HG02678 (cell line): Measurements from ENCODE around the gene TNRC6A.
"Not testable (repeated sequence)": the region's sequence is repeated elsewhere in the genome, so short reads cannot be mapped to it uniquely, and the experiment has no call there.

Experiments used
- ATAC-seq: cut with Tn5 transposase; IDR thresholded peaks from one replicate; pipeline ENCODE4 v1.9.1; 2021; ENCODE audit warnings: mild to moderate bottlenecking, moderate library complexity; ENCODE audit not compliant: unreplicated experiment

Gene TNRC6A

DNA sequence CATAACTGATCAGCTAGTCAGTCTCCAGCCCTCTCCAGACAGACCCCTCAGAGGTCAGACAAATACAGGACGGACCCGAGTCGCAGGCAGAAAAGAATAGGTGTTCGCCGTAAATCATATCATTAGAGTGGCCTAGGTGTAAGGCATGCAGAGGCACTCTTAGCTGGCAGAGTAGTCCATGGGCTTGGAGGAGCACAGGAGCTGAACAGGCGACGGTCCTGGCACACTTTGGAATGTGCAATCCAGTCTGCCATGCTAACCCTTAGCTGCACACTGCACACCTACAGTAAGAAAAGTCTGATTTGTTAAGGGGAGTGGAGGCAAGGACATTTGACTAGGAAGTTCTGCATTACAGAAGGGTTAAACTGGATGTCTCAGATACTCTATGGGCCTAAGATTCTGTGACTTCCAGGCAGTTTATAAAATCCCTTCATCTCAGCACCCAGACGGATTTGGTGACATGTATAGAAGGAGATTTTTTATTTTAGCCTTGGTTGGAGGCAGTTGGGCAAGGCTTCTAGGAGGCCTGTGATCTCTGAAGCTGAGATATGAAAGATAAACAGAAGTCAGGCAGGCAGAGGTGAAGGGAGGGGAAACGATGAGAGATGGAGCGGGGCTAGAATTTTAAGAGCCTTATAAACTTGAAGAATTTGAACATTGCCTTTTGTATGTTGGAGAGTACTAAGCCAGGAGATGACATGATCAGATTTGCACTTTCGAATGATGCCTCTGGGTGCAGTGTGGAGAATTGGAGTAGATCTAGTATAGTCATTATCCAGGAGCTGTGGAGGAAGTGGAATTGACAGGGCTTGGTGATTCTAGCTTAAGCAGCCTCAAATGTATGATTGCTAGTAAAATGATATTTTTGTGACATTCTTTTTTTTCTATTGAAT lies 81.7 kb downstream of the TNRC6A start:
- no peak for ATAC-seq

DNA sequence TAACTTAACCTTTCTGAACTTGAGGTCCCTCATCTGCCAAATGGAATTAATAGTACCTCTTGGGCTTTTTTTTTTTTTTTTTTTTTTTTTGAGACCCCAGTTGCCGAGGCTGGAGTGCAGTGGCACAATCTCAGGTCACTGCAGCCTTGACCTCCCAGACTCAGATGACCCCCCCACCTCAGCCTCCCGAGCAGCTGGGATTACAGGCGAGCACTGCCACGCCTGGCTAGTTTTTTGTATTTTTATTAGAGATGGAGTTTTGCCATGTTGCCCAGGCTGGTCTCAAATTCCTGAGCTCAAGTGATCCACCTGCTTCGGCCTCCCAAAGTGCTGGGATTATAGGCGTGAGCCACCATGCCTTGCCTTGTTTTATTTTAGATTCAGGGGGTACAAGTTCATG lies 83.4 kb downstream of the TNRC6A start:
- ATAC-seq, result not testable (repeated sequence)

DNA sequence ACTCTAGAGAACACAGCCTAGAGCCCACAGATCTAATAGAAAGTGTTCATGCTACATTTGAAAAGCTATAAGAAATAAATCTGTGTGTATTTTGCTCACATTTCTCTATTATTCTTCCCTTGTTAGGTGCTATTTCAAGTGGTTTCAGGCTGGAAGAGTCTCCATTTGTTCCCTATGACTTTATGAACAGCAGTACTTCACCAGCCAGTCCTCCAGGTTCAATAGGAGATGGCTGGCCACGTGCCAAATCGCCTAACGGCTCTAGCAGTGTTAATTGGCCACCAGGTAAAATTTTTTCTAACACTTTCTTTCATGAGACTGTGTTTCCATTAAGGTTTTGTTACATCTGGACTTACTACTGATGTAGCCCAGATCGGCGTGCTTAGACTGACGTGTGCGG lies 85.6 kb downstream of the TNRC6A start:
- no peak for ATAC-seq

DNA sequence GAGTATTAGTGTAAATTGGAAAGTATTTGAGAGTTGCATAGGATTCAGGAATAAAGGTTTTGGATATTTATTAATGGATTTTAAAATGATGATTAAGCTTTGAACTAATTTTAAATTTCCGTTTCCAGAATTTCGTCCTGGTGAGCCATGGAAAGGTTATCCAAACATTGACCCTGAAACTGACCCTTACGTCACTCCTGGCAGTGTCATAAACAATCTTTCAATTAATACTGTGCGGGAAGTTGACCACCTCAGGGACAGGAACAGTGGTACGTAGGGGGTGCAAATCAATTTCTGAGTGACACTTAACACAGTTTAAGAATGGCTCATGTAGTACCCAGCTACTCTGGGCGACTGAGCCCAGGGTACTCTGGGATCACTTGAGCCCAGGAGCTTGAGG lies 87.2 kb downstream of the TNRC6A start:
- ATAC-seq, result no peak

DNA sequence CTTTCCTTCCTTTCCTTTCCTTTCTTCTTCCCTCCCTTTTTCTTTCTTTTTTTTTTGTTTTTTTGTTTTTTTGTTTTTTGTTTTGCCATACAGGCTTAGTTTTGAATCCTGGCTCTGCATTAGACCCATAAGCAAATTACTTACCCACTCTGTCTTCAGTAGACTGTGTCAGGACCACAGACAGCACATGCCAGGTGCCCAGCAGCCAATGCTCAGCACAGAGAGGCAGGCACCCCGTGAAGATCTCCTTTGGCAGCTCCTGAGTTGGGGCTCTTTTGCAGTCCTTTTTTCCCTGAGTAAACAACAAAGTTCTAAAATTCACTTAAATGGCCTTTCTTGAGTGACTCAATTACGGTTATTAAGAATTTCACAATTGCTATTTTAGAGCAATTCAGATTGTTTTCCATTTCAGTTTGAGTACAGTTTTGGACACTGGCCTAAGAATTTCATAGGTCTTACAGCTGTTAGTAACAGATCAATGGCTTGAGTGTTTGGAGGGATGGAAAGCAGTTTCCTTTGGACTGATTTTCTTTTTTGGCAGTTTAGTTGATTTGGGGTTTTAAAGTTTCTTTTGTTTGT lies 90.1 kb downstream of the TNRC6A start:
- no peak for ATAC-seq

DNA sequence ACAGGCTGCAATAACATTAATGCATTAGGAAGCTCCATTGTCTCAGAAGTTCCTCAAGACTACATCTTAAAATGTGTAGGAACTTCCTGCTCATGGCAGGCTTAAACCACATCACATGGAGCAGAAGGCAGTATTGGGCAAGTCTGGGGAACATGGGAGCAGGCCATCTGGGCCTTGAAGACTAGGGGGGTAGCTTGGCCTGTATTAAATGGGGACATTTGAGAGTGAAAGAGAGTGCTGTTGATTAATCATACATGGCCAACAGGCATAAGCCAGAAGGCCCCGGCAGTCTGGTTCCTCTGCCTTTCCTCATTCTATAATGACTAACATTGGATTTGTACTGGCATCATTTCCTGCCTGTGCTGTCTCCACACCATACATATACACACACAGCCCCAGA lies 91.1 kb downstream of the TNRC6A start:
- no peak for ATAC-seq

DNA sequence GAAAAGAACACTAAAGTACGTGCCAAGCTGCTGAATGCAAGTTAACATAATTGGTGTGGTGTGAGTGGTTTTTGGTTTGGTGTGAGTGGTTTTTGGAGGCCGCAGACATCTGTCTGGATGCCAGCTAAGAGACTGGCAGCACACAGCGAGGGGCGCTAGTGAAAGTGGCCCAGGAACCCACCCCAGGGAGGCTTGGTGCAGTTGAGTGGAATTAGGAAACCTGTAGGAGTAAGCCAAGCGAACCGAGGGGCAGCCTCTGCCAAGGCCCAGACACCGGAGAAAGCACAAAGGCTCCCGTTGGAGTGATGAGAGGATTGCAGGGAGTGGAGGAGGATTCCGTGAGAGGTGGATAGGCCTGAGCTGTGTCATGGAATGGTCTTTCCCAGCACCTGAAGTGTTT lies 91.7 kb downstream of the TNRC6A start:
- ATAC-seq, result no peak

DNA sequence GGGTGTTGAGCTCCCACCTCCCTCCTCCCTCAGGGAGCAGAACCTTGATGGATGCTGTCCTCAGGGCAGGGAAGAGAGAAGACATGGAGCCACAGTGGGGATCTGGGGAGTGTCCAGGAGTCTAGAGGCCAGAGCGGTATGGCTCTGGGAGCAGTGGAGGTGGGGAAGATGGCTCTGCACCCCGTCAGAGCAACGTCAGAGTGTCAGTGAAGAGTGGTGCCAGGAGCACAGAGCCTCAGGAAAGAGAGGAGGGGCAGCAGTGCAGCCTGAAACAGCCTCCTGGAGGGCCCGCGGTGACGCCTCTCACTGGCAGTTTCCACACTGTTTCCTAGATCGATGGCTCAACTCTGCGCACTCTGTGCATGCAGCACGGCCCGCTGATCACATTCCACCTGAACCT lies 93.1 kb downstream of the TNRC6A start:
- no peak for ATAC-seq

DNA sequence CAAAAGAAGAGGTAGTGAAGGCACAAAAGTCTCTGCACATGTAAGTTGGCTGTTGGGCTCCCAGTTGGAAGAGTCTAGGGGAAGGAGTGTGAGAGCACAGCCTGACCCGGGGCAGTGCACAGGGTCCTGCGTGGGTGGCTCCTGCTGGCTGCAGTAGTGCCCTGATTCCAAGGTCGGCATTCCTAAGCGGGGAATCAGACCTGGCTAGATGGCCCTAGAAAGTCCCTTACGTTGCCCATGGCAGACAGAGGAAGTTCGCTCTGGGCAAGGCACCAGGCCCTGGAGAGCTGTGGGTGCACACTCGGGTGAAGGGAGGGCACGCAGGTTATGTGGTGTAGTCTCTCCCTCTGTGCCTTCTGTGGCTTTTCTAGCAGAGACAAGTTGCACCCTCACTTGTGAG lies 93.5 kb downstream of the TNRC6A start:
- ATAC-seq, result no peak

DNA sequence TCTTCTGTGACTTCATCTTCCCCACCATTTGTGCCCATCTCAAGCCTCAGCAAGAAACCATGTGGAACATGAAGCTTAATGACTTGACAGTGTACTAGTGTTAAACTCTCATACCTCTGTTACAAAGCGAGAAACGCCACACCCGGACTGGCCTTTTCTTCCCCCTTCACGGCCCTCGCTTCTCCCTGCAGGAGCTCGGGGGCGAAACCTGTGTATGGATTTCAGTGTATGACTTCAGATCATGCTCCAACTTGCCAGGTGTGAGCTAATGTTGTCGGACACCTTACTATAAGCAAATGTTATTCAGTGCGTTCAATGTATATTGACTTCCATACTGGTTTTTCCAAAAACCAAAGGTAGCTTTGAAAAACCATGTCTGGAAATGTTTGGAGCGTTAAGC lies 96.2 kb downstream of the TNRC6A start:
- ATAC-seq, result no peak

DNA sequence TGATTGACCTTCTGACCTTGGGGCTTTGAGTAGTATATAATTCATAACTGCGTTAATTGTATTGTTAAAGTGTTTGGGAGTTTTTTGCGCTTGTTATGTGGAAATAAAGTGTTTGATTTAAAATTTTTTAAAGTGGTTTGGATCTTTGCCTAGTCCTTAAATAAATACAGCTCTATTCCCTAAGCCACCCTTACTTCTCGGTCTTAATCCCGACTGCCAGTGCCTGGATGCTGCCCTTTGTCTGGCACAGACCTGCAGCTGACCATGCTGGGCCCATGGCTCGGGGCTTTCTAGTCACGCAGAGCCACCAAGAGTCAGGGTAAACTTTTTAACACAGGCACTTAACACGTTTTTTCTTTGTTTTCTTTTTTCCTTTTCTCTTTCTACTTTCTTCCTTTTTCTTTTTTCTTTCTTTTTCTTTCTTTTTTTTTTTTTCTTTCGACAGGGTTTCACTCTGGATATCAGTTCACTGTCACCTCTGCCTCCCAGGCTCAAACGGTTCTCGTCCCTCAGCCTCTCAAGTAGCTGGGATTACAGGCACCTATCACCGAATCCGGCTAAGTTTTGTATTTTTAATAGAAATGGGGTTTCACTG lies 96.7 kb downstream of the TNRC6A start:
- ATAC-seq, result no peak

DNA sequence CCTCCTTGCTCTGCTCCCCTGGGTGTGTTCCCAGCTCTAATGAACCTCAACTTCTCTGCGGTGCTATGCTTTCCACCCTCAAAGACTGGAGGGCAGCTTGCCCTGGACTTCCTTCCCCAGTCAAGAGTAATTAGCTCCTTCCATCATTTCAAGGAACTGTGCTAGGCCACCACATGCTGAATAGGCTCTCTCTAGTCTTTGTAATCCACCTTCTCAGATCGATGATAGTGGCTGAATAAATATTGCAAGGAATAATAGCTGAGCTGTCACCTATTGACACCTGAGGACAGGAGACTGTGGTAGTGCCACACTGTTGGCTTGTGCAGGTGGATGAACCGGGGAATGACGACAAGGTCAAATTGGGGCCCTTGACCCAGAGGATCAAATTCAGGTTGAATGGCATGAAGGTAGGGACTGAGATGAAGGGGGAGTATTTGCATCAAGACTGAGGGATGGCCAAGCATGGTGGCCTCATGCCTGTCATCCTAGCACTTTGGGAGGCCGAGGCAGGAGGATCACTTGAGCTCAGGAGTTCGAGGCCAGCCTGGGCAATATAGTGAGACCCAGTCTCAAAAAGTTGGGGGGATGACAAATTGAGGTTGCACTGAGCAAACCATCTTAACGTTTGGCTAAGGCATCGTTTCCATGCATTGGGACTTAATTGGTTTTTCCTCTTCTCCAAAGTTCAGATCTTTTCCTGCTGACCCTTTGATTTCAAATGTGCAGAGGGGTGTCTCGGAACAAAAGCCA lies 97.5 kb downstream of the TNRC6A start:
- no peak for ATAC-seq

DNA sequence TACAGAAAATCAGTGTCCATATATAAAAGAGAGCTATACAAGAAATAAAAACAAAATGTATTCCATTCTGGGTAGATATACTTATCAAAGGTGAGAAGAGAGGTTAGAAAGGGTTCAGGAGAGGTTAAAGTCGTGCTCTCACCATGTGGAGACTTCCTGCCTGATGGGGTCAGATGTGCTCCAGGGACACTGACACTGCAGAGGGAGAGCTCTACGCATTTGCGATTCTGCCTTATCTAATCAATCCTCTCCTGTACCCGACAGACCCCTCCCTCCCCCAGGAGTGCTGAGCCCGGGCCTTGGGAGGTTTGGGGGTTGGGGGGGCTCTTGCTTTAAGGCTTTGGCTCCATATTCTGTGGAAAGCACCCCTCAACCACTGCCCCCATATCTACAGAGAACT lies 99.7 kb downstream of the TNRC6A start:
- ATAC-seq, result no peak

DNA sequence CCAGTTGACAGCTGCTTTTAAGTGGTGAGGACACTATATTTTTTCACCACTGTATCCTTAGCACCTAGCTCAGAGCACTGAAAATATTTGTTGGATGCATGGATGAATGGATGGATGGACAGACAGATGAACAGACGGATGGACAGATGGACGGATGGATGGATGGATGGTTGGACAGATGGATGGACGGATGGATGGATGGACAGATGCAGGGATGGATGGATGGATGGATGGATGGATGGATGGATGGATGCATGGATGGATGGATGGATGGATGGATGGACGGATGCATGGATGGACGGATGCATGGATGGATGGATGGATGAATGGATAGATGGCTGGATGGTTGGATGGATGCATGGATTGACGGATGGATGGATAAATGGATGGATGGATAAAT lies 103.9 kb downstream of the TNRC6A start:
- no peak for ATAC-seq

DNA sequence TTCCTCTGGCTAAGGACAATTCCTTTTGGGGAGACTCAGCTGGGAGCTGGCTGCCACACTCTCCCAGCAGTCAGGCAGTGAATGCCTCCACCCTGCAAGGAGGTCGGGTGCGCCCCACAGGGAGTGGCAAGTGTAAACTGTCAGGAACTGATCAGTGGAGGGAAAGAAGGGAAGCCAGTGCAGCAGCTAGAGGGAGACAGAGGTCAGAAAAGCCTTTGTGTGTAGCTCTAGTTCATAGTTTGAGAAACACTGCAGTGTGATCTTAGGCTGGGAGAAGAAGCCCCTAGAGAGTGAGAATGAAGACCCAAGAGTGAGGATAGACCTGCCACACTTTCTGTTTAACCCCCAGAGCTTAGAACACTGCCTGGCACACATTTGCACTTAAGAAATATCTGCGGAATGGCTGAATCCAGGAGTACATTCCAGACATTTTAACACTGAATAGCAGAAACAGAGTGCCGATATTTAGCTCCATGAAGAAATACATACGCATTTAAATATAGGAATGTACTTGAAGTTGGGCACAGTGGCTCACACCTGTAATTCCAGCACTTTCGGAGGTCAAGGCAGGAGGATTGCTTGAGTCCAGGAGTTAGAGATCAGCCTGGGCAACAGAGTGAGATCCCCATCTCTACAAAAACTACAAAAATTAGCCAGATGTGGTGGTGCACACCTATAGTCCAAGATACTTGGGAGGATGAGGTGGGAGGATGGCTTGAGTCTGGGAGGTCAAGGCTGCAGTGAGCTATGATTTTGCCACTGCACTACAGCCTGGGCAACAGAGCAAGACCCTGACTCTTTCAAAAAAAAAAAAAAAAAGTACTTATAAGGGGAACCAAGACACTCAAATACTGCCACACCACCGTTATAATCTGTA lies 105.2 kb downstream of the TNRC6A start:
- ATAC-seq, result no peak

DNA sequence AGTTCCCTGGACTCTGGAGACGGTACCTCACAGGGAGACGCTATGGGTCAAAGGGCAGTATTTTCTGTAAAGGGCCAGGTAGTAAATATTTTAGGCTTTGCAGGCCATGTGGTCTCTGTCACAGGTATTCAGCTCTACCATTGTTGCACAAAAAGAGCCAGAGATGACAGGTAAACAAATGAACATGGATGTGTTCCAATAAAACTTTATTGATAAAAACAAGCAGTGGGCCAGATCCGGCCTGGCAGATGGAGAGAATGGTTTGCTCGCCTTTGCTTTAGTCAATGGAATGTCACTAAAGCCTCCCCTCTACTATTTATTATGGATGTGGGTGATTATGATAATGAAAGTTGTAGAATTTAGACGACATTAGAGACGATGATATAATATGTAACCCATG lies 107.4 kb downstream of the TNRC6A start:
- no peak for ATAC-seq

DNA sequence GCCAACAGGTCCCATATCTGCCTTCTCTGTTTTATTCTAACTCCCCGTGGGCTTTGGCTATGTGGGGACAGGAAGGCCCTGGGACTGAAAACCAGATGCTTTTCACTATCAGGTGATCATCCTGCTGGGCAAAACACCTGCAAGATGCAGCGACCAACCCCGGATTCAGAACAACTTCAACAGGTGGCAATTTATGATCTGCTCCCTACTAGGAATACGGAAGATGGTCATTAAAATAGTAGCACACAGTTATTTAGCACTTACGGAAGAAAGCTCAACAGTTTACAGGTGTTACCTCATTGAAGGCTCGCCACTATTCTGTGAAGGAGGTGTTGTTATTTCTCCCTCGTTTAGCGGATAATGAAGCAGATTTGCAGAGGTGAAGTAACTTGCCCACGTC lies 108.5 kb downstream of the TNRC6A start:
- ATAC-seq, result no peak

DNA sequence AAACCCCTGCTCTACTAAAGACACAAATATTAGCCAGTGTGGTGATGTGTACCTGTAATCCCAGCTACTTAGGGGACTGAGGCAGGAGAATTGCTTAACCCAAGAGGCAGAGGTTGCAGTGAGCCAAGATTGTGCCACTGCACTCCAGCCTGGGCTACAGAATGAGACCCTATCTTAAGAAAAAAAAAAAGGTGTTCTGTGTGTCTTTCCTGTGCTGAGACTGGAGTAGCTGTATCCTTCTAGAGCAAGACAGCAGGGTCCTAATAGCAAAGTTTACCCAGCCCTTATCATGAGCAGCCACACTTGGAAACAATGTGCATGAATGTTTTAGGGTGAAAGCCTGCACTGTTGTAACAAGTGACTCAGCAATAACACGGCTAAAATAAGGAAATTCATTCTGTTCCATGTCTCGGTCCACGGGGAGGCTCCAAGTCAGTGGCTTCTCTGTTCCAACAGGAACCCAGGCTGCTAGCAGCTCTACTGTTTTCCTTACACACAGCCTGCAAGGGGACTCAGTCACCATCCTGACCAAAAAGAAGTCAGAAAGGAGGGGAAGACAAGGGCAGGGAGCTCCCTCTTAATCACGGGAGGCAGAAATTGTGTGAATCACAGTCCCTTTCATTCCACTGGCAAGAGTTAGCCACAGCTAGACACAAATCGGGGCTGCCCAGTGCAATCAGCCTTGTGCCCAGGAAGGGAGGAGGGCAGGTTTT lies 109.3 kb downstream of the TNRC6A start:
- ATAC-seq, result no peak

DNA sequence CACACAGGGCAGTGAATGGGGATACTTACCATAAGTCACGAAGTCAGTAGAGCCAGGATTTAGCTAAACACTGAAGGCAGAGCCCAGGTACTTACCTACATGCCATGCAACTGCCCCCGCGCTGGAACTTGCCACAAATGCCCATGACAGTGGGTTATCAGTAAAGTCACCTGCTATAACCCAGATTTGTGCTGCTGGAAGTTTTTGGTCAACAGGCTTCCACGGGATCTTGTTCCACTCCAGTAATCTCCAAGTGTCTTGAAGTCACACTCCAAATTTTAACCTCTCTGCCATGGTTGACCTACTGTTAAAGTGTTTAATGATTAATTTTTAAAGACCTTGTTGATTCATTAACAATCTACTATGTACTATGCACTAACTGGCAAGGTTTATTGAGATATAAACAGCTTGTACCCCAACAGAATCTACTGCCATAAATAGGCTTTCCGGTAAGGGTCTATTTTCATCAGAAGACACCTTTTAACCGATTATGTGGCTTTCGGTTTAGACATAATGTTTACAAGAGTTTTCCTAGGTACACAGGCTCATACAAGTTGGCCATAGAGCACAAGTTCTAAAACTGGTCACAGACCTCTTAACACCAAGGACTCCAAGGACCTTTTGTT lies 110.0 kb downstream of the TNRC6A start:
- no peak for ATAC-seq

DNA sequence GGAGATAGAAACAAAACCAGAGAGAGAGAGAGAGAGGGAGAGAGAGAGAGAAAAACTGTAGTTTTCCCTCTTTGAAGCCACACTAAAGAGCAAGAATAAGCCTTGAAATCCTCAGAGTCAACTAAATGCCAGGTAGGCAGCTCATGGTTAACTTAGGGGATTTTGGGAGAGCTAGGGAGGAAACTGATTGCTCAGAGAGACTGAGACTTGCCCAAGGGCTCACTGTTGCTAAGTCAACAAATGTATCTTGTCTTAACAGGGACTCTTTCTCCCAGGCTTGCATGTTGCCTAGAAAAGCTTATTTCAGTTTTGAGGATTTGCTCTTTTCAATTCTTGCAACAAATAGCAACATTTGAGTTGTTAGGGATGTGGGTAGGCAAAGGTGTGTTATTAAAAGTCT lies 111.8 kb downstream of the TNRC6A start:
- ATAC-seq, result no peak
